GM20431 (cell line): ENCODE data around the gene ATP4B.

ENCODE experiments used
- in situ Hi-C: fragments of 300-500 bp; cut with MseI, MboI; formaldehyde crosslinking; loops from one replicate; pipeline ENCODE4 v1.15.0; 2020; ENCODE audit warnings: low sequenced_read_pairs; ENCODE audit not compliant: unreplicated experiment

Gene ATP4B

GRCh38 chr13:113609616-113610015 is 48.4 kb downstream of the ATP4B start:
- in situ Hi-C loops: no loop called here

GRCh38 chr13:113608967-113609533 is 48.9 kb downstream of the ATP4B start:
- in situ Hi-C loops: no loop called here

GRCh38 chr13:113607889-113608635 is 49.9 kb downstream of the ATP4B start:
- in situ Hi-C loops: no loop called here

GRCh38 chr13:113607056-113607888 is 50.7 kb downstream of the ATP4B start:
- in situ Hi-C loops: no loop called here

- in situ Hi-C loops: no loop called here
Observed at GRCh38 chr13:113605866-113606438, 52.0 kb downstream of the ATP4B start.

GRCh38 chr13:113605461-113605860 is 52.5 kb downstream of the ATP4B start:
- in situ Hi-C loops: no loop called here

- in situ Hi-C loops: no loop called here
Observed at GRCh38 chr13:113604186-113604585, 53.8 kb downstream of the ATP4B start.

- in situ Hi-C loops: no loop called here
Observed at GRCh38 chr13:113603116-113603710, 54.8 kb downstream of the ATP4B start.

- in situ Hi-C loops: no loop called here
Observed at GRCh38 chr13:113602291-113602988, 55.6 kb downstream of the ATP4B start.

- in situ Hi-C loops: no loop called here
Observed at GRCh38 chr13:113601166-113602070, 56.6 kb downstream of the ATP4B start.

- in situ Hi-C loops: no loop called here
Observed at GRCh38 chr13:113599391-113599790, 58.6 kb downstream of the ATP4B start.
